ENCODE measurements around the gene PPP1R13B.

PPP1R13B gene

DNA sequence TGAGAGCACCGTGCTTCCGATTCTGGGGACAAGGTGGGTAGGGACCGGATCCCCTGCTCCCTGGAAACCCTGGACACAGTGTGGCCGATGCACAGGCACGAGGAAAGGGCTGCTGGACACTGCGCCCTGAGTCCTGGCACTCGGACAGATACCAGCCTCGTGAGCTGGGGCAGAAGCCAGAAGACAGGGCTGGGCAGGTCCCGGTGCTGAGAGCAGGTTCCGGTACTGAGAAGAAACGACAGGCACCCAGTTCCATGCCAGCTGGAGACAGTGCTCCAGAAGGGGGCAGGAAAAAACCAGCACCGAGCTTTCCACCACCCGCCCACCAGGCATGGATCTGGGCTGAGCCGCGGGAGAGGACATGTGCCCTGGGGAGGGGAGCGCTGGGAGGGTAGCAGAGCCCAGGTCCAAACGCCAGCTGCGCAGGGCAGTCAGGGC lies 138.6 kb downstream of the PPP1R13B start:
- peaks cover 6% of the 10 kb centered on the region for H3K4me1 Mint-ChIP-seq (ENCODE audit: low read depth)
- no peaks in the 10 kb centered on the region for H3K27me3 Mint-ChIP-seq
- H3K4me3 Mint-ChIP-seq, result no peak overlapping the region
- H3K9me3 Mint-ChIP-seq (ENCODE audit: low read depth), result no peaks in the 10 kb centered on the region
- H3K36me3 Mint-ChIP-seq, result peaks cover 2% of the 10 kb centered on the region
- no peak overlapping the region for H3K27ac Mint-ChIP-seq

DNA sequence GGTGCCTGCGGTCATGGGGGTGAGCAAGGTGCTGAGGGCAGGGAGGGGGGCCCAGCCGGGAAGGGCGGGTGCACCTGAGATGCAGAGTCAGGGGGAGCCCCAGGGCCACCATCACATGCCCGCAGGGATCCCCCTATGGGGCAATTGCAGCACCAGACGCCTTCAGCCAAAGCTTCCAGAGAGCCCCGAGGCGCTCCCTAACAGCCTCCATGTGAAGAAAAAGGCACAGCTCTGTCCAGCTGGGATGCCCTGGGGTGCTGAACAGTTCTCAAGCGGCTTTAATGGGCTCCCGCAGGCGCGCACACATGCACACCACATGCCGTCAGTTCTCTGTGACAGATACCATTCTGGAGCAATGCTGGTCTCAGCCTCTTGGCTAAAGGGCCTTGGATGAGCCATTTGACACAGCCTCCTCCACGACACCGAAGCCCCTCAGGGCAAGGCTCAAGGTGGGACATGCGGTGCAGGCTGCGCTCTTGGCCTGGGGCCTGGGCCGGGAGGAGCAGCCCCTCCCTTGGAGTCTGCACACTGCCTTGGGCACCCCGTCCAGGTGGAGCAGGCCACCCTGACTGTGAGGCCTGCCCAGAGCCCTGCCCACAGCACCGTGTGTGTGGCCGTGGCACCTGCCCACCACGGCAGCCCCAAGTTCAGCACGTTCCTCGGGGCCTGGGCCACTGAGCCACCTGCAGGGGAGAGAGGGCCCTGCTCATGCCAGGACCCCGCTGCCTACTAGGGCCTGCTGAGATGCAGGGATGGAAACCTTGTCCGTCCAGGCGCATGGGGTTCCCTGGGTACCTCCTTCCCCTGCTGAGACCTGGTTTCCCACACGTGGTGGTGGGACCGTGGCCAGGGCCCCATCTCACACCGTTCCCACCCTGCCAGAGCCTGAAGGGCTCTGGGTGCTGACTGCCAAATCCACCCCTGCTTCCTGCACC lies 139.8 kb downstream of the PPP1R13B start:
- H3K4me3 Mint-ChIP-seq, result no peak overlapping the region
- H3K9me3 Mint-ChIP-seq (ENCODE audit: low read depth), result no peaks in the 10 kb centered on the region
- H3K27ac Mint-ChIP-seq, result no peak overlapping the region
- H3K36me3 Mint-ChIP-seq, result peaks cover 2% of the 10 kb centered on the region
- H3K27me3 Mint-ChIP-seq, result no peaks in the 10 kb centered on the region
- H3K4me1 Mint-ChIP-seq (ENCODE audit: low read depth), result no peaks in the 10 kb centered on the region

DNA sequence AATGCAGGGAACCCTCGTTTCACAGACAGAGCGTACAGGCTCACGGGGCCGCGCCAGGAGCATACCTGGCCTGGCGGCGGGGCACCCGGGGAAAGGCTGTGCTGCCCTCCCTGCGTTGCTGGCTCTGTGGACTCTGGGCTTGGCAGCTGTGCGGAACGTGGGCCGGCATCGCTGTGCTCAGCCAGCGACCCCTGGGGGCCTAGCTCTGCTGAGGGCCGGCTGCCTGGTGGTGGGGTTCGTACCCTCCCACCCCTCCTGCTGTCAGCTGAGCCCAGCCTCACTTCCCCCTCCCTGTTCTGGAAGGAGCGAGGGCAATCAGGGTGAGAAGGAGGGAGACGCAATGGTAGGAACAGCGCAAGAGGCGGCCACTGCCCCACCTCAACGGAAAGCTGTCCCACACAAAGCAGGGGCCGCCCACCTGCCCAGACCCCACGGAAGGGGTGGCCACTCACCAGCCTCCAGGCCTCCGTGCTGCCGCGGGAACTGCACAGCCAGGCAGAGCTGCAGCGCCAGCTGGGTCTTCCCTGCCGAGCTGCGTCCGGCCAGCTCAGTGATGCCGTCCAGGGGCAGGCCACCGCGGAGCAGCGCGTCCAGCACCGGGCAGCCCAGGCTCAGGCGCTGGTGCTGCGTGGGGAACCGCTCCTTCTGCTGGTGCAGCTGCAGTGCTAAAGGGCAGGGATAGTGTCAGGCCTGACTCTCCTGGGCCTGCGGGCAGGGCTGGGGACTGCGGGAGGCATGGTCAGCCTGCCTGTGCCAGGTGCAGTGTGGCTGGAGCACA lies 140.6 kb downstream of the PPP1R13B start:
- H3K4me3 Mint-ChIP-seq, result no peak overlapping the region
- no peak overlapping the region for H3K27ac Mint-ChIP-seq
- H3K9me3 Mint-ChIP-seq (ENCODE audit: low read depth), result no peaks in the 10 kb centered on the region
- peaks cover 2% of the 10 kb centered on the region for H3K36me3 Mint-ChIP-seq
- H3K27me3 Mint-ChIP-seq, result no peaks in the 10 kb centered on the region
- no peaks in the 10 kb centered on the region for H3K4me1 Mint-ChIP-seq (ENCODE audit: low read depth)

DNA sequence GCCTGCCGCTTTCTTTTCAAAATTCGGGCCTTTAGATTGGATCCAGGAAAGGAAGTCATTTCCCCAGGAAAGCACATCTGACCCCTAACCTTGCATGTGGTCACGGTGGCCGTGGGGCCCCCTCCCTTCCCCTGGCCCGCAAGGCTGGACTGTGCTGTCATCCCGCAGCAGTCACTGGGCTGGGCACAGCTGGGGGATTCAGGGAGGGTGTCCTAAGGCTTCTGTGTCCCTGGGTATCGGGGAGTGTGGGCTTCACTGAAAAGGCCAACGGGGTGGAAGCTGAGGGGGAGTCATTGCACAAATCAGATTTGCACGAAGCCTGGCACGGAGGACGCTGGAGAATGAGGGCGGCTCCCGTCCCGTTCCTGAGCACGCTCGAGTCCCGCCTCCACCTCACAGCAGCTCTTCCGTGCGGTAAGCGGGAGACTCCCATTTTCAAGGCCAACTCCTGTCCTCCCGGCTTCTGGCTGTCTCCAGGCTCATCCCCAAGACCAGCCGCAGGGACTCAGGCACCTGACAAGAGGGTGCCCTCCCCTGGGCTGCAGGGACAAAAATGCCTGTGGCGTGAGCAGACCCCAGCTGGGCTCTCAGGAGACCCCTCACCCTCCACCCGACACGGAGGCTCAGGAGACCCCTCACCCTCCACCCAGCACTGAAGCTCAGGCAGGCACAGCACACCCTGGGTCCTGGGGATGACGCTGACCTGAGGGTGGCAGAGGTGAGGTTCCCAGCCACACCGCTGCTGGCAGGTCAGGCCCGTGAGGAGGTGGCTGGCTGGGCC lies 141.7 kb downstream of the PPP1R13B start:
- Mint-ChIP-seq H3K9me3 (ENCODE audit: low read depth) (no peaks in the 10 kb centered on the region), H3K27me3 (no peaks in the 10 kb centered on the region), H3K27ac (no peak overlapping the region), H3K36me3 (peaks cover 2% of the 10 kb centered on the region), H3K4me3 (no peak overlapping the region), H3K4me1 (ENCODE audit: low read depth) (no peaks in the 10 kb centered on the region)

DNA sequence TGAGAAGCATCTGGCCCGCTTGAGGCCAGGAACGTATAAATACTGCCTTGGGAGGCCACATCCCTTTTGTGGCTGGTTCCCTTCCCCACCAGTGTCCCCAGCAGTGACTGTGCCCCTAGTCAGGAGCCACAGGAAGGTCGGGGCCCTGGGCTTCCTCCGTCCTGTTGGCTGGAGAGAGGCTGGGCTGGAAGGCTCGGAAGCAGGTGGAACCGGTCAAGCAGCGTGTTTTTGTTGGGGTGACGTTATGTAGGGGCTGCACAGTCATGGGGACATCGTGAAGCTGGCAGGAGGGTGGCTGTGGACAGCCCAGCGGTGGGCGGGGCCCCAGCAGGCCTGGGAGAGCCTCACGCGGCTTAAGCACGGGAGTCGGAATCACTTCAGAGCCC lies 142.3 kb downstream of the PPP1R13B start:
- Mint-ChIP-seq H3K27ac (no peak overlapping the region), H3K36me3 (peaks cover 2% of the 10 kb centered on the region), H3K27me3 (no peaks in the 10 kb centered on the region), H3K4me3 (no peak overlapping the region), H3K9me3 (ENCODE audit: low read depth) (no peaks in the 10 kb centered on the region), H3K4me1 (ENCODE audit: low read depth) (no peaks in the 10 kb centered on the region)

DNA sequence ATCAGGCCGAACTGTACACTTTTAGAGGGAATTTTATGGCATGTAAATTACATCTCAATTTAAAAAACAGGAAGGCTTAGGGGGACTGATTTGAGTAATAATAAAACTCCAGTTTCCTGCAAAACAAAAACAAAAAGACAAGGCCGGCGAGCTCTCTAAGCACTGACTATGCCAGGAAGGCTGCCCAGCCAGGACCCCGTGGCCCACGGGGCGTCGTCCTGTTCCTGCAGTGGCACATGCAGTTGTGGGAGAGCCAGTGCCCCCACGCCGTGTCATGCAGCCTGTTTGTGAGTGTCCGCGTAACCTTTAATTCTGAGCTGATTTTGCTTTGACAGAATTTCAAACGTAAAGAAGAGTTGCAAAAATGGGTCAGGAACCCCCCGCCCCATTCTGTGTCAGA lies 142.7 kb downstream of the PPP1R13B start:
- peaks cover 2% of the 10 kb centered on the region for H3K36me3 Mint-ChIP-seq
- H3K27ac Mint-ChIP-seq, result no peak overlapping the region
- H3K4me1 Mint-ChIP-seq (ENCODE audit: low read depth), result no peaks in the 10 kb centered on the region
- no peaks in the 10 kb centered on the region for H3K9me3 Mint-ChIP-seq (ENCODE audit: low read depth)
- no peaks in the 10 kb centered on the region for H3K27me3 Mint-ChIP-seq
- H3K4me3 Mint-ChIP-seq, result no peak overlapping the region

DNA sequence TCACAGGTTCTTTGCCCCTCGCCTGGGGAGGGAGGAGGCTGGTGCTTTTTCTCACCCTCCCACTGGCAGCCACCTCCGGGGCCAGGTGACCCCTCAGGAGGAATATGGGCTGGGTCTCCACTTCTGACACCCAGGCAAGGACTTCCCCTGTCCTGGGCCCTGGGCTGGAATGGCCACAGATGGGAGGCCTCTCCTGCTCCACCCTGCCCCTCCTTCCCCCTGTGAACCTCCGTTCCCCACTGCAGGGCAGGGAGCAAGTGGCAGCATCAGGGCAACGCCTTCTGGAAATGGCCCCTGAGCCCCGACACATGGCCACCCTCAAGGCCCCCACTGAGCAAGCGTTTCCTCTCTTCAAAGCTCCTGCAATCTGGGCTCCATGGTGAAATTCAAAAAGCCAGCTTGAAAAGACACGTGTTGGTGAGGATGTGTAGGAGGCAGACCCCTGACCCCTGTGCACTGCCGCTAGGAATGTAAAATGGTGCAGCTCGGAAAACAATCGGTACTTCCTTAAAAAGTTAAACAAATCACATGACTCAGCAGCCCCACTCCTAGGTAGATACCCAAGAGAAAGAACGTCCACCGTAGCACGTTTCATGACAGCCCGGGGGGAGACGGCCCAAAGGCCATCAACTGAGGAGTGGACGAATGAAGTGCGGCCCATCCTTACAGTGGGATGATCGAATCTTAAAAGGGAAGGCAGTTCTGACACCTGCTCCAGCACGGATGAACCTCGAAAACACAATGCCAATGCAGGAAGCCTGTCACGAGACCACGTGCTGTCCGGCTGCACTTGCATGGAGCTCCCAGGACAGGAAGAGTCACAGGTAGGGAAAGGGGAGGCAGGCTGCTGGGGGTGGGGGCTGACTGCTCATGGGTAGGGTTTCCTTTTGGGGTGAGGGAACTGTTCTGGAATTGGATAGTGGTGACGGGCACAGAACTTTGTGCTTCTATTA lies 143.7 kb downstream of the PPP1R13B start:
- no peaks in the 10 kb centered on the region for H3K4me1 Mint-ChIP-seq (ENCODE audit: low read depth)
- no peaks in the 10 kb centered on the region for H3K9me3 Mint-ChIP-seq (ENCODE audit: low read depth)
- no peak overlapping the region for H3K27ac Mint-ChIP-seq
- H3K27me3 Mint-ChIP-seq, result no peaks in the 10 kb centered on the region
- H3K4me3 Mint-ChIP-seq, result no peak overlapping the region
- no peaks in the 10 kb centered on the region for H3K36me3 Mint-ChIP-seq

DNA sequence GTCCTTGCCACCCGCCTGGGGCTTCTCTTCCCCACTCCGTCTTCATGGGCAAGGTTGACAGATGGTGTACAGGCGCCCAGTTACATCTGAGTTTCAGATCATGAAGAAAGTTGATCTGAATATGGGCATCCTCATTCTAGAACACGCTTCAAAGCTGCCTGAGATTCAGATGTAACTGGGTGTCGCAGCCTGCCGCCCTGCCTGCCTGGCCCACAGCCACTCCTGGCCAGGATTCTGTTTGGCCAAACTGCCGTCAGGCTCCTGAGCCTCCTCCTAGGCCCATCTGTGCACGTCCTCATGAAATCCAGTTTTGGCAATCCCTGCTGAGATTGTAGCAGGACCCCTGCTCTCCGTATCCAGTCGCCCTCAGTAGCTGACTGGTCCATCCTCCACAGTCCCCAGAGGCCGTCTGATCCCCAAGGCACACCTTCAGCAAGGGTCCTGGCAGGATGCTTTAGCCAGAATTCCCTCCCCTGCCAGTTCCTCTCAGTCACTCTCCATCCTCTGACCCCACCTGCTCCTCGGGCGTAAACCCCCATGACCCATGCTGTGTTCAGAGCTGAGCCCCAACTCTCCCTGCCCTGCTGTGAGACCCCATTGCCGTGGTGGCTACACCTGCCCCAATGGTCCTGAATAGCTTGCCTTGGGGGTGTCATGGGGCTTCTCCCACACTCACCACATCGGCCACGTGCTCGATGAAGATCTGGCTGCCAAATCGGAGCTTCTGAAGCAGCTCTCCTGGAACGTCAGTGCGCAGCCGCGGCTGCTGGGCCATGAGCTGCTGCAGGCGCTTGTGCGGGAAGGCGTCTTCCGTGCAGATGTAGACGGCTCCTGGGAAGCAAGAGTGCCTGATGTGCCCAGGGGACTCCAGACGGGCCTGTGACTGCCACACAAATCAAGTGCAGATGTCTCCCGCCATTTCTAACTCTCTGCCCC lies 144.6 kb downstream of the PPP1R13B start:
- Mint-ChIP-seq H3K4me1 (ENCODE audit: low read depth) (no peaks in the 10 kb centered on the region), H3K9me3 (ENCODE audit: low read depth) (no peaks in the 10 kb centered on the region), H3K27me3 (no peaks in the 10 kb centered on the region), H3K27ac (peak overlapping the region; percentile 28), H3K36me3 (no peaks in the 10 kb centered on the region), H3K4me3 (no peak overlapping the region)

DNA sequence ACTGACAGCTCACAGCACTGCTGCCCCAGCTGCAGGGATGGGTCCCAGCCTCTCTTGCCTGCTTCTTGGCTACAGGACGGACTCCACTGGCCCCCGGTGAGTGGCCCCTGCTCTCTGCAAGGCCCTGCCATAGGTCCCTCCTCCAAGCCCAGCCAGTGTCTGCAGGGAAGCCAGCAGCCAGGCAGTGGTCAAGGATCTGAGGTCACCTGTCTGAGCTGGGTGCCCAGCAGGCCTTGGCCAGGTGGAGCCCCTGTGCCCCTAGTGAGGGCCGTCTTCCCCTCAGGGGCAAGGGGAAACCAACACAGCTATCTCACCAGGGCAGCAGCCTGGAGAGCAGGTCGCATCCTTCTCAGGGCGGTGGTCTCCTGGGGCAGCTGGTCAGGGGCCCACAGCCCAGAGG lies 145.3 kb downstream of the PPP1R13B start:
- Mint-ChIP-seq H3K4me1 (ENCODE audit: low read depth) (peaks cover 1% of the 10 kb centered on the region), H3K27me3 (no peaks in the 10 kb centered on the region), H3K27ac (no peak overlapping the region), H3K9me3 (ENCODE audit: low read depth) (no peaks in the 10 kb centered on the region), H3K36me3 (no peaks in the 10 kb centered on the region), H3K4me3 (no peak overlapping the region)

DNA sequence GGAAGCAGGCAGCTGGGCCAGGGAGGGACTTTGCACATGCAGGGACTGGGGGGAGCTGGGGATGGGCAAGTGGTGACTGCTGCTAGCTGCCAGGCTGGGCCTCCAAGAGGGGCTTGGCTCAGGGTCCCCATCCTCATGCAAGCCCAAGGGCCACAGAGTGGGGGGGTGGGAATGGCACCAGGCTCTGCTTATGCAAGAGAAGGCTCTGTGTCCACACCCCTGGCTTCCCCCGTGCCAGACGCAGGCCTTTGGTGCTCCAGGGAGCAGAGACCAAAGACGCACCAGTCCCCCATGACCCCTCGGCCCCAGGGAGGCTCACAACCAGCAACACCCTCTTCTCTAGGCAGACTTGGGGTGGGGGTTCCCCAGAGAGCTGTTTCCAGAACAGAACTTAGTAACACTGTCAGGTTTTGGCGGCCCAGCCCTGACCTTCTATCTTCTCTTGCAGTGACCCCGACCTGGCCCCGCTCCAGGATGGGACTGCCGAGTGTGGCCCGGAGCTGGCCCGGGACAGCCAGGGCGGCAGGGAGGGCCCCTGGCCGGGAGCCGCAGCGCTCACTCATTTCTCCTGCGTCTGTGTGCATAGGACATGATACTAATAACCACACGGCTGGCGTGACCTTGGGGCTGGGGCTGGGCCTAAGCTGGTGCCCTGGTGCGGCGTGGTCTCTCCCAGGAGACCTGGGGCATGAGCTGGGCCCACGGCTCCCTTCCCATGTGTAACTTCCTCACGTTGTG lies 146.5 kb downstream of the PPP1R13B start:
- no peaks in the 10 kb centered on the region for H3K9me3 Mint-ChIP-seq (ENCODE audit: low read depth)
- no peak overlapping the region for H3K27ac Mint-ChIP-seq
- peaks cover 8% of the 10 kb centered on the region for H3K4me1 Mint-ChIP-seq (ENCODE audit: low read depth)
- H3K4me3 Mint-ChIP-seq, result no peak overlapping the region
- H3K36me3 Mint-ChIP-seq, result no peaks in the 10 kb centered on the region
- H3K27me3 Mint-ChIP-seq, result no peaks in the 10 kb centered on the region

DNA sequence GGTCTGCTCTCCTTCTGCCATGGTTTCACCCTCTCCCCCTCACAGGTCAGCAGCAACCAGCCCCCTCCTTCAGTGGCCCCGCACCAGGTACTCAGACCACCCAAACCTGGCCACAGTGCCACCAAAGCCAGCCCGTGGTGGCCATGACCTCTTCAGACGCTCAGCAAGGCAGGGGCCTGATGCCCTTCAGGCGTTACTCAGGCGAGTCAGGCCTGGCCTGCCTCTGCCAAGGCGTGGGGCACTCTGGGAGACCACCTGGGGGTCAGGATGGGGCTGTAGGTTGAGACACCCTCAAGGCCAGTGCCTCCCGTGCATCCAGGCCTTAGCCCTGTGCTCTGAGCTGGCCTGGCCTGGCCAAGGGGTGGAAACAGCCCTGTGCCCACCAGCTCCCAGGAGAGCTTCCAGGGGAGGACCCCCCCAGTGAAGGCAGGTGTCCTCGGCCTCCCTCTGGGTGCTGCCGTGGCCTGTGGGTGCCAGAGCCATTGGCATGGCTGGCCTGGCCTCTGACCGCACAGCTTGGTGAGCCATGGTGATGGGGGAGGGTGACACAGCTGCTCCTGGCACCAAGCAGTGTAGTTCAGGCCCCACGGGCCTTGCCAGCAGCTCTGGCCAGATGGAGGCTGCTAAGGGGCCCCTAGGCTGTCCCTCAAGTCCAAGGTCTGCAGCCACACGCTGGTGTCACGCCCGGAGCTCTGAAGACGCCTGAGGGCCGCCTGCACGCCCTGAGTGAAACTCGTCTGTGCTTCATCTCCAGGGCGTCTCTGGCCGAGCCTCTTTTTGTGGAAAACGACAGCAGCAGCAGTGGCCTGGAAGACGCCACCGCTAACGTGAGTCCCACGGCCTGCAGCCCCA lies 147.2 kb downstream of the PPP1R13B start:
- H3K36me3 Mint-ChIP-seq, result no peaks in the 10 kb centered on the region
- H3K27ac Mint-ChIP-seq, result peak overlapping the region; percentile 16
- no peak overlapping the region for H3K4me3 Mint-ChIP-seq
- no peaks in the 10 kb centered on the region for H3K9me3 Mint-ChIP-seq (ENCODE audit: low read depth)
- no peaks in the 10 kb centered on the region for H3K27me3 Mint-ChIP-seq
- H3K4me1 Mint-ChIP-seq (ENCODE audit: low read depth), result peaks cover 11% of the 10 kb centered on the region

DNA sequence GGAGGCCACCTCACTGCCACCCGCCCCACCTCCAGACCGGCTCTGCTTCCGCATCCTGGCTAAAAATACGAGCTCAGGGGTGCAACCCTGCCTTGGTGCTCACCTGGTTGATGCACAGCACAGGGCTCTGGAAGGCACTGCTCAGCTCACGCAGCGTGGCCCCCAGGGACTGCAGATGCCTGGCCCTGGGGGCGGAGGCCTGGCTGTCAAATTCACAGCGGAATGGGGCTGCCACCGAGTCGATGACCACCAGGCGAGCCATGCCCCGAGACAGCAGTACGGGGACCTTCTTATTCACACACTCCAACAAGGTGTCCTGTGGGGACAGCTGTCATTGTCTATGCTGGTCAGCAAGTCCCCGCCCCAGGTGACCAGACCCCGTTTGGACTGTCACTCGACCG lies 148.1 kb downstream of the PPP1R13B start:
- no peaks in the 10 kb centered on the region for H3K9me3 Mint-ChIP-seq (ENCODE audit: low read depth)
- no peaks in the 10 kb centered on the region for H3K27me3 Mint-ChIP-seq
- H3K36me3 Mint-ChIP-seq, result no peaks in the 10 kb centered on the region
- no peak overlapping the region for H3K27ac Mint-ChIP-seq
- no peak overlapping the region for H3K4me3 Mint-ChIP-seq
- peaks cover 11% of the 10 kb centered on the region for H3K4me1 Mint-ChIP-seq (ENCODE audit: low read depth)

All from activated naive CD8-positive, alpha-beta T cell (primary cell).